ENCODE measurements around the gene MRPL9.
A peak's percentile ranks its signal among the peaks of the same experiment; 100 is the strongest.

The MRPL9 gene

GRCh38 chr1:151798571-151798970 is 35.3 kb upstream of the MRPL9 start:
- WGBS: 94% methylated on average over 5 of the region's 5 CpGs
- Histone ChIP-seq H3K4me1 (ENCODE audit: control insufficient read depth, insufficient read depth, low read depth, low read length) (no peaks in the 10 kb centered on the region), H2BK5ac (ENCODE audit: low read depth, low read length, poor library complexity, severe bottlenecking) (no peak overlapping the region), H3K14ac (ENCODE audit: low read length in 2 of 2) (no peak overlapping the region), H3K9ac (ENCODE audit: low read length) (no peak overlapping the region), H3K79me1 (replicated peaks; ENCODE audit: low read length, poor library complexity, severe bottlenecking) (no peaks in the 10 kb centered on the region), H2BK15ac (ENCODE audit: low read depth, poor library complexity, severe bottlenecking) (no peak overlapping the region), H4K8ac (ENCODE audit: low read length) (no peak overlapping the region), H3K4me3 (ENCODE audit: insufficient read depth in 1 of 2, low read depth in 1 of 2, low read length in 2 of 2) (no peak overlapping the region), H3K18ac (ENCODE audit: low read depth in 1 of 2, low read length in 2 of 2) (no peak overlapping the region), H2BK120ac (ENCODE audit: low read depth, low read length) (no peak overlapping the region), H3K23ac (ENCODE audit: low read length in 2 of 2) (no peak overlapping the region), H2AFZ (ENCODE audit: low read depth, low read length) (no peak overlapping the region), H3K27me3 (ENCODE audit: control insufficient read depth in 1 of 2, insufficient read depth in 1 of 2, low read length in 2 of 2) (peaks cover 73 to 80% of the 10 kb centered on the region in 2 experiments), H3K4ac (ENCODE audit: low read depth in 1 of 2, low read length in 2 of 2) (no peak overlapping the region), H3K36me3 (ENCODE audit: control insufficient read depth in 1 of 2, insufficient read depth in 2 of 2, low read depth in 1 of 2, low read length in 2 of 2) (no peaks in the 10 kb centered on the region), H3K4me2 (ENCODE audit: low read length, poor library complexity, severe bottlenecking) (no peak overlapping the region), H3K27ac (ENCODE audit: low read length, poor library complexity, severe bottlenecking) (no peak overlapping the region), H2AK5ac (ENCODE audit: low read length, severe bottlenecking) (no peak overlapping the region), H2BK12ac (ENCODE audit: low read length in 2 of 2) (no peak overlapping the region), H3K9me3 (ENCODE audit: control insufficient read depth, low read length) (no peaks in the 10 kb centered on the region), H4K91ac (ENCODE audit: low read length) (no peak overlapping the region)
- DNase-seq: no peak

- no peak overlapping the region for H3K27ac ChIP-seq (ENCODE audit: low read length, poor library complexity, severe bottlenecking)
- H3K4ac ChIP-seq (ENCODE audit: low read depth in 1 of 2, low read length in 2 of 2): no peak overlapping the region
- no peak overlapping the region for H2BK12ac ChIP-seq (ENCODE audit: low read length in 2 of 2)
- H3K9me3 ChIP-seq (ENCODE audit: control insufficient read depth, low read length): no peaks in the 10 kb centered on the region
- no peak overlapping the region for H3K14ac ChIP-seq (ENCODE audit: low read length in 2 of 2)
- 2% methylated on average over 46 of the region's 52 CpGs for WGBS
- peaks cover 1% of the 10 kb centered on the region for H3K79me1 ChIP-seq (replicated peaks; ENCODE audit: low read length, poor library complexity, severe bottlenecking)
- H2BK5ac ChIP-seq (ENCODE audit: low read depth, low read length, poor library complexity, severe bottlenecking): no peak overlapping the region
- H3K23ac ChIP-seq (ENCODE audit: low read length in 2 of 2): no peak overlapping the region
- no peak overlapping the region for H2BK15ac ChIP-seq (ENCODE audit: low read depth, poor library complexity, severe bottlenecking)
- H2AK5ac ChIP-seq (ENCODE audit: low read length, severe bottlenecking): no peak overlapping the region
- peak; percentile 40 for DNase-seq
- no peak overlapping the region for H4K91ac ChIP-seq (ENCODE audit: low read length)
- H3K4me3 ChIP-seq (ENCODE audit: insufficient read depth in 1 of 2, low read depth in 1 of 2, low read length in 2 of 2): peak overlapping the region; percentile 64 to 87
- peak overlapping the region; percentile 42 for H3K9ac ChIP-seq (ENCODE audit: low read length)
- peaks cover 6% of the 10 kb centered on the region for H3K4me1 ChIP-seq (ENCODE audit: control insufficient read depth, insufficient read depth, low read depth, low read length)
- H2AFZ ChIP-seq (ENCODE audit: low read depth, low read length): peak overlapping the region; percentile 74
- H3K4me2 ChIP-seq (ENCODE audit: low read length, poor library complexity, severe bottlenecking): peak overlapping the region; percentile 86
- H3K27me3 ChIP-seq (ENCODE audit: control insufficient read depth in 1 of 2, insufficient read depth in 1 of 2, low read length in 2 of 2): peaks cover 3 to 6% of the 10 kb centered on the region in 2 experiments
- H2BK120ac ChIP-seq (ENCODE audit: low read depth, low read length): no peak overlapping the region
- no peaks in the 10 kb centered on the region for H3K36me3 ChIP-seq (ENCODE audit: control insufficient read depth in 1 of 2, insufficient read depth in 2 of 2, low read depth in 1 of 2, low read length in 2 of 2)
- no peak overlapping the region for H3K18ac ChIP-seq (ENCODE audit: low read depth in 1 of 2, low read length in 2 of 2)
- H4K8ac ChIP-seq (ENCODE audit: low read length): peak overlapping the region; percentile 35
Measured at GRCh38 chr1:151790940-151791651, 27.8 kb upstream of the MRPL9 start.

GRCh38 chr1:151790071-151790939 is 27.0 kb upstream of the MRPL9 start, which contains the start of gene TDRKH:
Gene TDRKH, minus strand, starts transcription at chr1:151790500. Its CDS starts 7,478 bp downstream, at chr1:151783022.
- Histone ChIP-seq H3K9me3 (ENCODE audit: control insufficient read depth, low read length) (no peaks in the 10 kb centered on the region), H3K4me2 (ENCODE audit: low read length, poor library complexity, severe bottlenecking) (peak within 1 kb of the TSS; percentile 98), H2BK15ac (ENCODE audit: low read depth, poor library complexity, severe bottlenecking) (no peak within 1 kb of the TSS), H3K4ac (ENCODE audit: low read depth in 1 of 2, low read length in 2 of 2) (peak within 1 kb of the TSS in 1 of 2 experiments; percentile 85), H2BK5ac (ENCODE audit: low read depth, low read length, poor library complexity, severe bottlenecking) (no peak within 1 kb of the TSS), H2BK12ac (ENCODE audit: low read length in 2 of 2) (peak within 1 kb of the TSS in 1 of 2 experiments; percentile 72), H3K9ac (ENCODE audit: low read length) (peak within 1 kb of the TSS; percentile 58), H4K8ac (ENCODE audit: low read length) (peak within 1 kb of the TSS; percentile 35), H3K14ac (ENCODE audit: low read length in 2 of 2) (peak within 1 kb of the TSS in 1 of 2 experiments; percentile 95), H4K91ac (ENCODE audit: low read length) (peak within 1 kb of the TSS; percentile 18), H3K23ac (ENCODE audit: low read length in 2 of 2) (peak within 1 kb of the TSS in 1 of 2 experiments; percentile 23), H3K79me1 (replicated peaks; ENCODE audit: low read length, poor library complexity, severe bottlenecking) (peaks cover 1% of the 10 kb centered on the region), H3K4me3 (ENCODE audit: insufficient read depth in 1 of 2, low read depth in 1 of 2, low read length in 2 of 2) (peak within 1 kb of the TSS; percentile 71 to 87), H3K36me3 (ENCODE audit: control insufficient read depth in 1 of 2, insufficient read depth in 2 of 2, low read depth in 1 of 2, low read length in 2 of 2) (no peaks in the 10 kb centered on the region), H3K4me1 (ENCODE audit: control insufficient read depth, insufficient read depth, low read depth, low read length) (peaks cover 6% of the 10 kb centered on the region), H2BK120ac (ENCODE audit: low read depth, low read length) (no peak within 1 kb of the TSS), H3K18ac (ENCODE audit: low read depth in 1 of 2, low read length in 2 of 2) (peak within 1 kb of the TSS in 1 of 2 experiments; percentile 85), H3K27ac (ENCODE audit: low read length, poor library complexity, severe bottlenecking) (no peak within 1 kb of the TSS), H2AFZ (ENCODE audit: low read depth, low read length) (peak within 1 kb of the TSS; percentile 98), H2AK5ac (ENCODE audit: low read length, severe bottlenecking) (no peak within 1 kb of the TSS), H3K27me3 (ENCODE audit: control insufficient read depth in 1 of 2, insufficient read depth in 1 of 2, low read length in 2 of 2) (peaks cover under 1 to 3% of the 10 kb centered on the region in 2 experiments)
- WGBS: under 1% methylated on average over 57 of the region's 58 CpGs
- peak; percentile 100 for DNase-seq

GRCh38 chr1:151787689-151788088 is 24.4 kb upstream of the MRPL9 start:
- Histone ChIP-seq H3K79me1 (replicated peaks; ENCODE audit: low read length, poor library complexity, severe bottlenecking) (peaks cover 1% of the 10 kb centered on the region), H3K4me1 (ENCODE audit: control insufficient read depth, insufficient read depth, low read depth, low read length) (peaks cover 6% of the 10 kb centered on the region), H3K4me2 (ENCODE audit: low read length, poor library complexity, severe bottlenecking) (no peak overlapping the region), H3K18ac (ENCODE audit: low read depth in 1 of 2, low read length in 2 of 2) (no peak overlapping the region), H3K4me3 (ENCODE audit: insufficient read depth in 1 of 2, low read depth in 1 of 2, low read length in 2 of 2) (no peak overlapping the region), H3K9me3 (ENCODE audit: control insufficient read depth, low read length) (no peaks in the 10 kb centered on the region), H2AFZ (ENCODE audit: low read depth, low read length) (no peak overlapping the region), H2BK5ac (ENCODE audit: low read depth, low read length, poor library complexity, severe bottlenecking) (no peak overlapping the region), H2AK5ac (ENCODE audit: low read length, severe bottlenecking) (no peak overlapping the region), H3K36me3 (ENCODE audit: control insufficient read depth in 1 of 2, insufficient read depth in 2 of 2, low read depth in 1 of 2, low read length in 2 of 2) (no peaks in the 10 kb centered on the region), H3K23ac (ENCODE audit: low read length in 2 of 2) (no peak overlapping the region), H2BK12ac (ENCODE audit: low read length in 2 of 2) (no peak overlapping the region), H2BK120ac (ENCODE audit: low read depth, low read length) (no peak overlapping the region), H3K4ac (ENCODE audit: low read depth in 1 of 2, low read length in 2 of 2) (no peak overlapping the region), H3K9ac (ENCODE audit: low read length) (no peak overlapping the region), H2BK15ac (ENCODE audit: low read depth, poor library complexity, severe bottlenecking) (no peak overlapping the region), H3K27me3 (ENCODE audit: control insufficient read depth in 1 of 2, insufficient read depth in 1 of 2, low read length in 2 of 2) (peaks cover 15 to 20% of the 10 kb centered on the region in 2 experiments), H3K14ac (ENCODE audit: low read length in 2 of 2) (no peak overlapping the region), H4K91ac (ENCODE audit: low read length) (no peak overlapping the region), H4K8ac (ENCODE audit: low read length) (no peak overlapping the region), H3K27ac (ENCODE audit: low read length, poor library complexity, severe bottlenecking) (no peak overlapping the region)
- no peak for DNase-seq
- 80% methylated on average over 2 of the region's 3 CpGs for WGBS
